H1 (cell line): ENCODE measurements around the gene KLF16. TPM values are rescaled to one million over a fixed set of nuclear protein-coding genes. Genes with fewer than 3 reads are reported as not detected.

Experiments used
- CBX5 ChIP-seq: fragments of 300-800, 300-1000 bp; sonication (generic); IDR thresholded peaks from 2 replicates; pipeline ENCODE4 v1.7.1; 2016; ENCODE audit warnings: antibody characterized with exemption, low read length, low read depth
- EGR1 ChIP-seq: IDR thresholded peaks from 2 replicates; pipeline ENCODE4 v1.6.1; 2011; ENCODE audit warnings: low read depth, low read length, borderline replicate concordance
- KDM1A ChIP-seq: fragments of 200-600, 300-600 bp; sonication (generic); IDR thresholded peaks from 2 replicates; pipeline ENCODE4 v1.7.1; 2016; ENCODE audit warnings: mild to moderate bottlenecking, low read length, borderline replicate concordance
- POLR2AphosphoS5 ChIP-seq: IDR thresholded peaks from 2 replicates; pipeline ENCODE4 v1.6.1; 2011; ENCODE audit warnings: low read depth, low read length
- RXRA ChIP-seq: IDR thresholded peaks from 2 replicates; pipeline ENCODE4 v1.6.1; 2011; ENCODE audit warnings: low read depth, mild to moderate bottlenecking, low read length, moderate library complexity; ENCODE audit not compliant: insufficient read depth
- SP2 ChIP-seq: IDR thresholded peaks from 2 replicates; pipeline ENCODE4 v1.6.1; 2012; ENCODE audit warnings: mild to moderate bottlenecking, low read length, inconsistent platforms
- YY1 ChIP-seq: IDR thresholded peaks from 2 replicates; pipeline ENCODE4 v1.6.1; 2011; ENCODE audit warnings: low read depth, mild to moderate bottlenecking, low read length
- ZNF274 ChIP-seq: IDR thresholded peaks from 2 replicates; pipeline ENCODE4 v1.7.0; 2012; ENCODE audit warnings: low read length, borderline replicate concordance; ENCODE audit errors: extremely low read depth
- polyA plus RNA-seq, 7 experiments: library from polyadenylated mRNA; depleted of rRNA in 3 of 7; stranded (reverse) in 5 of 7; unstranded in 2 of 7; fragments of >200 nt in 5 of 7; fragments of 200-250 nt in 2 of 7; gene quantifications; 1 replicate in 5 of 7; 2 replicates in 1 of 7; 4 replicates in 1 of 7; pipeline versions ENCODE4 v1.2.1 to v1.2.3, GENCODE V29; 2011 to 2013; ENCODE audit warnings: missing spikeins in 2 of 7, mixed read lengths in 2 of 7
- total RNA-seq: library from RNA; stranded (reverse); fragmentation: NEBNext Ultra II Directional; extraction: Animal tissue kit (Norgen Biotek cat#: 25700); gene quantifications from 2 replicates; pipeline ENCODE4 v1.2.1, GENCODE V29; 2021

The KLF16 gene
- total and polyA plus RNA-seq, 2 of the 8 experiments (the other 6 are each of a cell fraction or from before 2014, with no cell fraction given), result 14.3 to 45.9 TPM

- TF ChIP-seq KDM1A, result no peak
- no peak for TF ChIP-seq CBX5
- no peak for TF ChIP-seq EGR1
- no peak for TF ChIP-seq RXRA
- TF ChIP-seq ZNF274, result no peak
- no peak for TF ChIP-seq SP2
- TF ChIP-seq YY1, result no peak
- TF ChIP-seq POLR2AphosphoS5, result no peak
These were observed 23.5 kb downstream of the KLF16 start (continued) for GRCh38 chr19:1839658-1840540.
